Osteoblast (primary cell): ENCODE data around the gene ATG5. TPM values are rescaled to one million over a fixed set of nuclear protein-coding genes. Genes with fewer than 3 reads are reported as not detected.

Experiments
- DNase-seq: peaks from one replicate; pipeline ENCODE4 v3.0.0; 2011; ENCODE audit warnings: low spot score, mixed read lengths; ENCODE audit not compliant: insufficient read length; ENCODE audit errors: missing footprints
- H2AFZ ChIP-seq: 2 replicates; pipeline ENCODE4 v1.6.0; 2011; ENCODE audit warnings: mild to moderate bottlenecking, low read length
- H3K27ac ChIP-seq: 2 replicates; pipeline ENCODE4 v1.5.1; 2011; ENCODE audit warnings: mild to moderate bottlenecking, low read depth, low read length, moderate library complexity
- H3K27me3 ChIP-seq: 2 replicates; pipeline ENCODE4 v1.6.0; 2012; ENCODE audit warnings: mild to moderate bottlenecking, control low read depth, inconsistent platforms, low read length, moderate library complexity; ENCODE audit not compliant: insufficient read depth
- H3K36me3 ChIP-seq: 2 replicates; pipeline ENCODE4 v1.5.1; 2011; ENCODE audit warnings: mild to moderate bottlenecking, low read length, control low read depth, moderate library complexity; ENCODE audit not compliant: insufficient read depth
- H3K4me1 ChIP-seq: 2 replicates; pipeline ENCODE4 v1.5.1; 2011; ENCODE audit warnings: mild to moderate bottlenecking, low read length, control low read depth, moderate library complexity; ENCODE audit not compliant: insufficient read depth
- H3K4me2 ChIP-seq: 2 replicates; pipeline ENCODE4 v1.6.0; 2011; ENCODE audit warnings: mild to moderate bottlenecking, low read length; ENCODE audit not compliant: insufficient read depth
- H3K4me3 ChIP-seq: fragments of 200-600 bp; sonication (generic); 3 replicates; pipeline ENCODE4 v1.5.1; 2012; ENCODE audit warnings: mild to moderate bottlenecking, low read length, inconsistent platforms; ENCODE audit not compliant: insufficient read depth
- H3K79me2 ChIP-seq: 2 replicates; pipeline ENCODE4 v1.6.0; 2012; ENCODE audit warnings: mild to moderate bottlenecking, low read length, control low read depth, inconsistent platforms; ENCODE audit not compliant: insufficient read depth
- H3K9me3 ChIP-seq: 2 replicates; pipeline ENCODE4 v1.5.1; 2011; ENCODE audit warnings: low read depth, low read length, control low read depth
- H4K20me1 ChIP-seq: 2 replicates; pipeline ENCODE4 v1.6.0; 2012; ENCODE audit warnings: mild to moderate bottlenecking, low read length, control low read depth; ENCODE audit not compliant: insufficient read depth
- CTCF ChIP-seq: IDR thresholded peaks from 2 replicates; pipeline ENCODE4 v1.5.1; 2011; ENCODE audit warnings: mild to moderate bottlenecking, low read depth, low read length, moderate library complexity; ENCODE audit errors: extremely low read depth
- total RNA-seq: library from RNA; depleted of rRNA; stranded (reverse); fragments of >200 nt; gene quantifications from 2 replicates; pipeline ENCODE4 v1.2.3, GENCODE V29; 2012

Gene ATG5
- total RNA-seq, 1 donor: 59.0 TPM

GRCh38 chr6:106244931-106245330 is 80.6 kb downstream of the ATG5 start:
- TF ChIP-seq CTCF: no peak
- H3K36me3 ChIP-seq: no peaks in the 10 kb centered on the region
- H4K20me1 ChIP-seq: no peaks in the 10 kb centered on the region
- H3K27ac ChIP-seq: no peak overlapping the region
- DNase-seq: no peak
- H3K79me2 ChIP-seq: peaks cover 8% of the 10 kb centered on the region
- H3K27me3 ChIP-seq: no peaks in the 10 kb centered on the region
- peaks cover 14% of the 10 kb centered on the region for H3K4me1 ChIP-seq
- no peak overlapping the region for H3K4me2 ChIP-seq
- no peak overlapping the region for H3K4me3 ChIP-seq
- H3K9me3 ChIP-seq: no peaks in the 10 kb centered on the region
- no peak overlapping the region for H2AFZ ChIP-seq

- no peak overlapping the region for H2AFZ ChIP-seq
- no peaks in the 10 kb centered on the region for H3K9me3 ChIP-seq
- H4K20me1 ChIP-seq: no peaks in the 10 kb centered on the region
- H3K27ac ChIP-seq: no peak overlapping the region
- H3K4me2 ChIP-seq: no peak overlapping the region
- H3K4me3 ChIP-seq: no peak overlapping the region
- H3K36me3 ChIP-seq: no peaks in the 10 kb centered on the region
- no peaks in the 10 kb centered on the region for H3K27me3 ChIP-seq
- peaks cover 7% of the 10 kb centered on the region for H3K79me2 ChIP-seq
- no peak for DNase-seq
- peaks cover 14% of the 10 kb centered on the region for H3K4me1 ChIP-seq
- TF ChIP-seq CTCF: no peak
Measured at GRCh38 chr6:106244521-106244920, 81.0 kb downstream of the ATG5 start.

GRCh38 chr6:106243261-106243660 is 82.3 kb downstream of the ATG5 start:
- Histone ChIP-seq H3K4me2 (no peak overlapping the region), H3K79me2 (peaks cover 6% of the 10 kb centered on the region), H4K20me1 (no peaks in the 10 kb centered on the region), H3K4me3 (no peak overlapping the region), H3K27me3 (no peaks in the 10 kb centered on the region), H3K9me3 (no peaks in the 10 kb centered on the region), H3K4me1 (peaks cover 14% of the 10 kb centered on the region), H3K27ac (no peak overlapping the region), H3K36me3 (no peaks in the 10 kb centered on the region), H2AFZ (no peak overlapping the region)
- DNase-seq: no peak
- TF ChIP-seq CTCF: no peak

- Histone ChIP-seq H3K9me3 (no peaks in the 10 kb centered on the region), H3K36me3 (no peaks in the 10 kb centered on the region), H4K20me1 (no peaks in the 10 kb centered on the region), H2AFZ (no peak overlapping the region), H3K4me2 (no peak overlapping the region), H3K27me3 (no peaks in the 10 kb centered on the region), H3K4me3 (no peak overlapping the region), H3K79me2 (peaks cover 5% of the 10 kb centered on the region), H3K27ac (no peak overlapping the region), H3K4me1 (no peaks in the 10 kb centered on the region)
- peak; percentile 10 for DNase-seq
- no peak for TF ChIP-seq CTCF
Measured at GRCh38 chr6:106241498-106241897, 84.1 kb downstream of the ATG5 start.
